Limb (tissue), 2 donors: ENCODE data around the gene CCDC116.
"Not testable (repeated sequence)": the region's sequence is repeated elsewhere in the genome, so short reads cannot be mapped to it uniquely, and the experiment has no call there.

ENCODE experiments used
- DNase-seq, 2 donors: peaks; one replicate each; pipeline ENCODE4 v3.0.0-alpha.2; 2016; ENCODE audit errors: extremely low spot score in 2 of 2

CCDC116 gene

DNA sequence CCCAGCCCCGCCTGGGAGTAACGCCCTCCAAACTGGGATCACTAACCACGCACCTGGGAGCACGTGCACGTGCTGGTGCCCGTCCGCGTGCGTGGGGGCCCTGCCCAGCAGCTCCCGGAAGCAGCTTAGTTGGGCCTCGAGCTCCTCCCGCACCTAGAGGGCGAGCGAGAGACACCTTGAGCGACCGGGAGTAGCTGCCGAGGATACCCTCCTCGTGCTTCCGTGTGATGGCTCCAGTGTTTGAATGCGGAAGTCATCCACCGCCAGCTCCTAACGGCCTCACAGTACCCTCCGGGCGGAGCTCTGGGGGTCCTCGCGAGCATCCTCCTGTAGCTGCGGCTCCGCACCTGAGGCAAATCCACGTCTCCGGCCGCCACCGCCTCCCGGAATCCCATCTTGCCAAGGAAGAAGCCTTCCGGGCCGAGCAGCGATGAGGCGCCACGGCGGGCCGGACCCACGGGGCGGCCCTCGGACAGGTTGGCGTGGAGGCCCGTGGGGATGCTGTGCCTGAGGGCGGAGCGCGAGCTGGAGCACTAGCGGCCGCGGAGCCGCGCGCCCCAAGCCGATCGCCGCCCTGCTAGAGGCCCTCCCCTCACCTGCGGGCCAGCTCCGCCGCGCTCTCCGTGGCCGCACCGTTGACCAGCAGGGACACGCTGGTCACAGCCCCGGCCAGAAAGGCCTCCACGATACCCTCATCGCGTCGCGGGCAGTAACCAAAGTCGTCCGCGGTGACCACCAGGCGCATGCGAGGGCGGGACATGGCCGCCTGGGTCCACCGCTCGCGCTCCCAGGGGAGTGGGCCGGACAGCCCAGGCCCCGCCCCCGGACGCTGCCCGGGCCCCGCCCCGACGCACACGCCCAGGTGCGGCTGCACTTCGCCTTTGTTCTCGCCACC is 3.1 kb upstream of the CCDC116 start, which contains the start of gene YDJC:
Gene YDJC (minus strand): TSS at position 768 of the 895 bp plus-strand sequence. CDS start 8 bp downstream, at position 760.
- peak; percentile 90 to 97 for DNase-seq

DNA sequence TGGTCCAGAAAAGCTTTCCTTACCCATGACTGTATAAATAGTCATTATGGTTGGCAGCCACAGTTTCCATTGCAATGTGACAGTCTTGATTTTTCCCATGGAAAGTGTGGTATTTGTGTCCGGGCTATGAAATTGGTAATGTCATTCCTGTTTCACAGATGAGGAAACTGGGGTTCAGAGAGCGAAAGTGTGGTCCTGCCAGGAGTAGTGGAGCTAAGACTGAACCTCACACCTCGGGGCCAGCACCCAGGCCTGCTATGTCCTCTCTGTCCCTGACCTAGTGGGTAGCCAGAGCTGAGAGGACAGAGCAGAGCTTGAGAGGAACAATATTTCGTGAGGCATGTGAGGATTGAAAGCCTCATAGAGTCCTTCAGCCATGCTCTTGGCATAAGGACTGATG is 1.5 kb upstream of the CCDC116 start:
- no peak for DNase-seq

DNA sequence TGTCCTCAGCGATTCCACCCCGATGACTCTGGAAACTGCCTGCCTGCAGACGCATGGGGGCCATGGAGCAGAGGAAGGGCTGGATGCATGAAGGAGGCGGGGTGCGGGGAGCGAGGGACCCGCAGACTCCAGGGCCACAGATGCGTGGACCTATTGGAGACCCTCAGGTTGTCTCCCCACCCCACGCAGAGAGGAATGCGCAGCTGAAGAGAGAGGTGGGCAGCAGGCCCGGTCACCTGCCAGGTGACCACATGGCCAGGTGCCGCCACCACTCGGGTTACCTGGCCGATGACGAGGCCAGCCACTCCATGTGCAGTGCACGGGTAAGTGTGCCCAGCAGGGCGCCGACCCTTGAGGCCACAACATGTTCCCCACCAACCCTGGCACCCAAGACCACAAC is 371 bp downstream of the CCDC116 start:
- DNase-seq, result no peak

DNA sequence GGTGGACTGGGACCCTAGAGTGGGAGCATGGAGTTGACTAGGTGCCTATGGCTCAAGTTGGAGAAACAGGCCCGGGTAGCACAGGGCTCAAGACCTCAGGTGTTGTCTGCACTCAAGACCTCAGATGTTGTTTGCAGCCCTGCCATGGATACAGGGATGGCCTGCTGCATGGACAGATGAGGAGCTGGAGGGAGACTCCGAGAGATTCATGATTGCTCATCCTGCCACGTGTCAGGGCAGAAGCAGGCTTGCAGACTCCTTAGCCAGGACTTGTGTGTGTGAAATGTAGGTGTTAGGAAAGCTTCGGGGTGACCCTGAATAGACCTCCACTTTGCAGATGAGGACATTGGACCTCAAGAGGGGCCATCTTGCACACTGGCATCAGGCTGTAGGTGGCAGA is 921 bp downstream of the CCDC116 start:
- DNase-seq, result no peak

DNA sequence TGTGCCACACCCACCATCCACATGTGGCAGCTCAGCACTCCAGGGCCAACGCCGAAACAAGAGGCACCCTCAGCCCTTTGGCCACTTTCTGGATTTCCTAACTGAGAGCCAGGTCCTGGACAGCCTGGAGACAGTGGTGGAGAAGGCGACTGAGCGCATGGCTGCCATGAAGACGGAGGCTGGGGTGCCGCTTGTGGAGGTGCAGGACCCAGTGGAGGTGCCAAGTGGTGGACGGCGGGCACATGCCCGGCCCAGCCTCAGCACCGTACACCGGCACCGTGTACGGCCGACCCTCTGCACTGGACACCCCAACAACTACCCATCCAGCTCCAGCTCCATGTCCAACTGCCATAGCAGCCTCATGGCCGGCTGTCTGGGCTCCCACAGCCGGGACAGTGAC is 1.5 kb downstream of the CCDC116 start:
- no peak for DNase-seq

DNA sequence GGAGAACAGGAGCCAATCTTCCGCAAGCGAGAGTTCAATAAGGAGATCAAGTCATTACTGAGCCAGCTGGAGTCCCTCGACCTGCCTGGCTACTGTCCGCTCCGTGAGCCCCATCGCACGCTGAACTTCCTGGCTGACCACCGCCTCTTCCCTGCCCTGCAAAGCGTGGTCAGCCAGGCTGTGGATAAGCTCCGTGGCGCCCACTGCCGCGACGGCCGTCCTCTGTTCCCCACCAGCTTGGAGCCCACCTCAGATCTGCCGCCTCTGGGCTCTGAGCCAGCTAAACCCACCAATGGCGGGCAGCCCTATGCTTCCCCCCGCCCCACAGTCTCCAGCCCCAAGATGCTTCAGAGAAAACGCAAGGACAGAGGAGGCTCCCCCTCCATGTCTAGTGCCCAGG is 2.3 kb downstream of the CCDC116 start:
- no peak for DNase-seq

DNA sequence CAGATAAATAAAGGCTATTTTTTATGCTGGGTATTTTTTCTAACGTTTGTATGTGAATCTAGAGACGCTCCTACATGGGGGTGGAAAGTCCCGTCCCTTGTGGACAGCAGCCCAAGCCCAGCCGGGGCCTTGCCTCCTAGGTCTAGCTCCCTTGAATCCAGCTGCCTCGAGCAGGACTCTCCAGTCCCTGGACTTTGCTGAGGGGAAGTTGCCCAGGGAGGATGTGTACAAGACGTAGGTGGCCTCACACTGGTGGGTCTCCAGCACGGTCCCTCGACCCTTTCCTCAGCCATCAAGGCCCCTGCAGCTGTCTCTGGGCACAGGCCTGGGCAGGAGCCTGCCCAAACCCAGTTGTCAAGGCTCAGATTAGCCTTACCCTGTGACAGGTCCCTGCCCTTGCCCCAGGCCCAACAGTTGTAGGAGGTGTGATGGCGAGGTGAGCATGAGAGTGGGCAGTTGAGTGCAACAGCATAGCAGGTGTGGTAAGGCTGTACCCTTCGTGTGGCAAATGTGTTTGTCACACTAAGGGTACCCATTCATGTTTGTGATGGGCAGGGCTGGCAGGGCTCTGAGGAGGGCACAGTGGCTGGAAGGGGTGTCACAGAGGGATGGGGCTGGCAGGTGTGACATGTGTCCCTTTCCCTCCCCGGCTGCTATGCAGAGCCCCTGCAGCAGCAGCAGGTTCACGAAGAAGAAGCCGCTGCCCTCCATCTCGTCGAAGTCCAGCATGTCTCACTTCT is 3.4 kb downstream of the CCDC116 start:
- DNase-seq, result no peak

DNA sequence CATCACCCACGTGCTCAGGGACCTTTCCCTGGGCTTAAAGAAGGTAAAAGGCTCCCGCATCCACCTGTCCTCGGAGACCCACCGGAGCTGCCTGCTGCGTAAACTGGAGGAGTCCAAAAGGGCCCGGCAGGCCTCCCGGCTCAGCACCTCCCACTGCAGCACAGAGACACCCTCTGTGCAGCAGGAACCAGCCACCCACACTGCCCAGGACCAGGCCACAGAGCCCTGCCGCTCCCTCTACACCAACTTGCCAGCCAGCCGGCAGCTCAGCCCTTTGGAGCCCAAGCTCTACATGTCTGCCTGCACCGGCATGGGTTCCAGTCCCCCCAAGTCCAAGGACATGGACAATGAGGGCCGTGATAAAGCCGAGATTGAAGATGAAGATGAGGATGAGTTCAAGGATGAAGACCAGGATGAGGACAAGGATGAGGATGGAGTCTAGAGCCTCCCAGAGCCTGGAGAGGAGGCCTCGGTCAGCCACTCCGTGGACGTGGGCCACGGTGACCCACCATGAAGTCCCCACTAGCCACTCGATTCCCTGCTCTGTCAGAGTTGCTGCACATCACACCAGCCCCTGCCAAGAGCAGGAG is 4.2 kb downstream of the CCDC116 start:
- DNase-seq, result no peak

DNA sequence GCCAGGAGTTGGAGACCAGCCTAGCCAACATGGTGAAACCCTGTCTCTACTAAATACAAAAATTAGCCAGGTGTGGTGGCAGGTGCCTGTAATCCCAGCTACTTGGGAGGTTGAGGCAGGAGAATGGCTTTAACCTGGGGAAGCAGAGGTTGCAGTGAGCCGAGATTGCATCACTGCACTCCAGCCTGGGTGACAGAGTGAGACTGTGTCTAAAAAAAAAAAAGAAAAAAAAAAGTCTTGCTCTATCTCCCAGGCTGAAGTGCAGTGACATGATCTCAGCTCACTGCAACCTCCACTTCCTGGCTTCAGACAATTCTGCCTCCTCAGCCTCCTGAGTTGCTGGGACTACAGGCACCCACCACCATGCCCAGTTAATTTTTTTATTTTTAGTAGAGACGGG is 4.9 kb downstream of the CCDC116 start:
- DNase-seq, result not testable (repeated sequence)

DNA sequence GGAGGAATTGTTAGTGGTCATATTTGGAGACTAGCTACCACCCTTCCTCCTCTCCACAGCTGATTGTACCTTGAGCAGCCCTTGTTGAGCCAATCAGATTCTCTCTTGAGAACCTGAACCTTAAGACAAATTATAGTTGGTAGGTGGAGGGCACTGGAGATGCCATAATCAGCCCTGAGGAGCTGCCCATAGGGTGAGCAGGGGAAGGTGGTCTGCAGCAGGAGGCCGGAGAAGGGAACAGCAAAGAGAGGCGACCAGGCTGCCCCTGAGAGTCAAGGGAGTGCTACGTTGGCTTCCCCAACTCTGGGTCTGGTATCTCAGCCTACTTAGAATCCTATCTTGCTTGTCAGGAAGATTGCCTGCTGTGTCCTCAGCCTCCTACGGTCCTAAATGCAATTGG is 6.8 kb downstream of the CCDC116 start:
- DNase-seq, result no peak

DNA sequence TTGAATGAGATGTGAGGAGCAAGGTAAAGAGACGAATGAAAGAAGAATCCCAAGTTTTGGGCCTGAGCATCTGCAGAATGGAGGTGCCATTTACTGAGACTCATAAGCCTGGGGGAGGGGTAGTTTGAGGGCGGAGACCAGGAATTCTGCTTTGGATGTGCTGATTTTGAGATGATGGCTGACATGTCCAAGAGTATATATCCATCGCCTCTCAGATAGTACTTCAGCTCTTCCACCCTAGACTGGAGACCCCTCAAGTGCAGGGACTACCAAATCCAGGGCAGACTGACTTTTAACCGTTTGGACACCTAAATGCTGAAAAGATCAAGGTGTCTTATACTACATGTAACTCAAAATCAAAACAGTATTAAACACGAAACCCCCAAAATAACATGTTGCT is 8.2 kb downstream of the CCDC116 start:
- no peak for DNase-seq

DNA sequence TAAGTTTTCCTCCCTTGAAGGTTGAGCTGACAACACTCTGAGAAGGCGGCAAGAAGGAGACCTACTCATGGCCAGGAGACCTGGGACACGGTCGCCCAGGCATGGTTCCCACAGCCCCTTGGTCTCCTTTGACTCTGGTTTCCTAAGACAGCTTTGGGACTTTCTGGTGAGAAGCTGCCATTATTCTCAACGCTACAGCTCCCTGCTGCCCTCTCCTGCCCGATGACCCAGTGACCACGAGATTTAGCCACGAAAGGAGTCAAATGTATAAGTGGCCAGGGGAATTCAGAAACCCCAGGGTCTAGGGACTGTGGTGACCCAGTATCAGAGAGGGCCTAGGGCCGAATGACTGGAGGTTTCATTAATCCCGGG is 8.8 kb downstream of the CCDC116 start:
- no peak for DNase-seq

DNA sequence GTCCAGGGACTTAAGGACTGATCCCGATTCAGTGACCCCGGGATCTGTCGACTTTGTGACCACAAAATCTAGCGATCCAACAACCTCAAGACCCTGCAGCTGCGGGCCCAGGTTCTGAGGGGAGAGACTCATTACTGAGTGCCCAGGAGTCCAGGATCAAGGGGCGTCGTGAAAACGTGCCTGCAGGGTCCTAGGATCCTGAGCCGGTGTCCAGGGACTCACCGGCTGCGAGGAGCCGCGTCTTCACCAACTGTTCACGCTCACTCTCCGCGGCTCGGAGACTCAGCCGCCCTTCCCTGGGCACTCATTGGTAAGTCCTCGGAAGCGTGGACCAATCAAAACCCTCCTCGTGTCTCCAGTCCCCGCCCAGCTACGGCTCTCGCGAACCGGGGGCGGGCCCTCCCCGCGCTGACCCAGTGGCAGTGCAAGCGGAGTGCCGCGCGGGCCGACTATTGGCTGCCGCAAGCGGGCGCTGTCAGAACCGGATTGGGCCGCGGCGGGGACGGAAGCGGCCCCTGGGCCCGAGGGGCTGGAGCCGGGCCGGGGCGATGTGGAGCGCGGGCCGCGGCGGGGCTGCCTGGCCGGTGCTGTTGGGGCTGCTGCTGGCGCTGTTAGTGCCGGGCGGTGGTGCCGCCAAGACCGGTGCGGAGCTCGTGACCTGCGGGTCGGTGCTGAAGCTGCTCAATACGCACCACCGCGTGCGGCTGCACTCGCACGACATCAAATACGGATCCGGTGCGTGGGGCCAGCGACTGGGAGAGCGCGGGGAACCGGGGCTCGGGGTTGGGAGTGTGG is 9.4 kb downstream of the CCDC116 start, which contains the start of gene SDF2L1:
Gene SDF2L1 (plus strand): TSS at position 514 of the 795 bp plus-strand sequence. CDS start 35 bp downstream, at position 549.
- peak; percentile 97 for DNase-seq

DNA sequence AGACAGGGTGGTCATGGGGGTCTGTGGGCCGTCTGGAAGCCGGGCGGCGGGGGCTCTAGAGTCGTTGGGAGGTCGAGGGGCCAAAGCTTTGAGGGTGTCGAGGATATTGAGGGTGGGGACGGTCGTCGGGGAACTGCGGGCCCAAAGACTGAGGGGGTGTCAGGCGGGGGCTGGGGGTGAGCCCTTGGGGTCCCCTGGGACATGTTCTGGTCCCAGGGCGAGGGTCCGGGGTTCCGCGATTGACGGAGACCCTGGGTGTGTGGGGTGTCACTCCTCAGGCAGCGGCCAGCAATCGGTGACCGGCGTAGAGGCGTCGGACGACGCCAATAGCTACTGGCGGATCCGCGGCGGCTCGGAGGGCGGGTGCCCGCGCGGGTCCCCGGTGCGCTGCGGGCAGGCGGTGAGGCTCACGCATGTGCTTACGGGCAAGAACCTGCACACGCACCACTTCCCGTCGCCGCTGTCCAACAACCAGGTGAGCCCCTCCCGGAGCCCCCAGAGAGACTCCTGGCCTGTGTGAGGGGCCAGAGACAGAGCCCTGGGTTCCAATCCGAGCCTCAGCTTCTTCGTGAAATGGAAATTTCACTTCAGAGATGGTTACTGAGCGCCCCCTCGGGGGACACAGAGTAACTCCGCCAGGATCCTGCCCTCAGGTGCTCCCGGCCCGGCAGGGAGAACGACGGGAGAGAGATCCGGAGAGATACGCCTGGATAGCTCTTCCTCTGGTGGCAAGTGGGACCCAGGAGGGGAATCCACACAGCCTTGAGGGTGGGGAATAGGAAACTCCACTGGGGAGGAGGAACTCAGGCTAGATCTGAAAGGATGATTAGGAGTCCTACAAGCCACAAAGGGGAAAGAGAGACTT is 10.3 kb downstream of the CCDC116 start:
- DNase-seq, result peak in 1 of 2 donors; percentile 68

DNA sequence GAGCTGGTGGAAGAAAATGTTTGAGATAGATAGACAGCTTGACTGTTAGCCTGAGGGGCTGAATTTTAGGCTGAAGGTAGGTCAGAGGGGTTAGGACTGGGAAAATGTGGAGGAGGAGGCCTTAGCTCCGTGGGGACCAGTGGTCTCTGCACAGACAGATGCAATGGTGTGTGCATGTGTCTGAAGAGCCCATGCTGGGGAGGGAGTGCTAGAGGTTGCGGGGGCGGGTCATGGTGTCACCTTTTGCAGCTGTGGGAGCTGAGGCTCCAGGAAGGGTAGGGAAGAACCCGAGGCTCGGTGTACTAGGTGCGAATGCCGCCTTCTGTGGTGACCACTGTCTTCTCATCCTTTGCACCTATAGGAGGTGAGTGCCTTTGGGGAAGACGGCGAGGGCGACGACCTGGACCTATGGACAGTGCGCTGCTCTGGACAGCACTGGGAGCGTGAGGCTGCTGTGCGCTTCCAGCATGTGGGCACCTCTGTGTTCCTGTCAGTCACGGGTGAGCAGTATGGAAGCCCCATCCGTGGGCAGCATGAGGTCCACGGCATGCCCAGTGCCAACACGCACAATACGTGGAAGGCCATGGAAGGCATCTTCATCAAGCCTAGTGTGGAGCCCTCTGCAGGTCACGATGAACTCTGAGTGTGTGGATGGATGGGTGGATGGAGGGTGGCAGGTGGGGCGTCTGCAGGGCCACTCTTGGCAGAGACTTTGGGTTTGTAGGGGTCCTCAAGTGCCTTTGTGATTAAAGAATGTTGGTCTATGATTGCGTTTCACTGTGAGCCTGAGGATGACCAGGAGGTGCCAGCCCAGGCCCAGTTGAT is 11.2 kb downstream of the CCDC116 start:
- no peak for DNase-seq

DNA sequence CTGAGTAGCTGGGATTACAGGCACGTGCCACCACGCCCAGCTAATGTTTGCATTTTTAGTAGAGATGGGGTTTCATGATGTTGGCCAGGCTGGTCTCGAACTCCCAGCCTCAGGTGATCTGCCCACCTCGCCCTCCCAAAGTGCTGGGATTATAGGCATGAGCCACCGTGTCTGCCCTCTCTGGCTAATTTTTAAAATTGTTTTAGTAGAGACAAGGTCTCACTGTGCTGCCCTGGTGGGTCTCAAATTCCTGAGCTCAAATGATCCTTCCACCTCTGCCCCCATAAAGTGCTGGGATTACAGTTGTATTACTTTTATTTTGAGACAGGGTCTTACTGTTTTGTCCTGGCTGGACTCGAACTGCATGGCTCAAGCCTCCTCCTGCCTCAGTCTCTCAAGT is 13.0 kb downstream of the CCDC116 start:
- not testable (repeated sequence) for DNase-seq

DNA sequence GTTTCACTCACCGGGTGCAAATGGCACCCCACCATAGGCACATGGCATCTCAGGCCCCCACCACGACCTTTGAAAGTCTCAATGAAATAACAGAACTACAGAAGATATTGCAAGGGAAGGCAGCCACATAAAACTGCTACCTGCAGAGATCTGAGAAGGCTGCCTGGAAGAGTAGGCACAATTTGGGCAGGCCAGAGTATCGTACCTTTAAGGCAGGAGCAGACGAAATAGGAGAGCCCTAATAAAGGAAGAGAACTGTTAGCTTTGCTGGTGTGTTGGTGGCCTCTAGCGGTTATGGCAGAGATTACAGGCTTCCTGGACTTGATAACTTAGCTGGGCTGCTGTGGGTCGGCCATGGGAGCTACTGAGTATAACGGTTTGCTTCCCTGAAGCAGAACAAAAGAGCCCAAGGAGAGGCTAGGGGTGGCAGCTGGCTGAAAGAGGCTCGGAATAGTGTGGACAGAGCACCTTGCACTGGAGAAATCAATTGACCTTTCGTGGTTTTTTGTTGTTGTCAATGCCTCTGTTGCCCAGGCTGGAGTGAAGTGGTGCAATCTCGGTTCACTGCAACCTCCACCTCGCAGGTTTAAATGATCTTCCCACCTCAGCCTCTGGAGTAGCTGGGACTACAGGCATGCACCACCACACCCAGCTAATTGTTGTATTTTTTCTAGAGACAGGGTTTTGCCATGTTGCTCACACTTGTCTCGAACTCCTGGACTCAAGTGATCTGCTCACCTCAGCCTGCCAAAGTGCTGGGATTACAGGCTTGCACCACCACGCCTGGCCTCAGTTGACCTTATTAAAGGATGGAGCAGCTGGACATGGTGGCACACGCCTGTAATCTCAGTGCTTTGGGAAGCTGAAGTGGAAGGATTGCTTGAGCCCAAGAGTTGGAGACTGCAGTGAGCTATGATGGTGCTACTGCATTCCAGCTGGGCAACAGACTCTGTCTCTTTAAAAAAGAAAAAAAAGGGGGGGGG is 14.3 kb downstream of the CCDC116 start:
- peak; percentile 86 to 90 for DNase-seq

DNA sequence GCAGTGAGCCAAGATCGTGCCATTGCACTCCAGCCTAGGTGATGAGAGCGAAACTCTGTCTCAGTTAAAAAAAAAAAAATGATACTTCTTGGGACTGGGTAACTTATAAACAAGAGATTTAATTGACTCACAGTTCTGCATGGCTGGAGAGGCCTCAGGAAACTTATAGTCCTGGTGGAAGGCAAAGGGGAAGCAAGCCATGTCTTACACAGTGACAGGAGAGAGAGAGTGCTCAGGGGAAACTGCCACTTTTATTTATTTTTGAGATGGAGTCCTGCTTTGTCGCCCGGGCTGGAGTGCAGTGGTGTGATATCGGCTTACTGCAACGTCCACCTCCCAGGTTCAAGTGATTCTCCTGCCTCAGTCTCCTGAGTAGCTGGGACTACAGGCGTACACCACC is 17.7 kb downstream of the CCDC116 start:
- no peak for DNase-seq
